OCI-LY1 (cell line): ENCODE data around the gene KCTD4.

ENCODE experiments used
- H2AFZ ChIP-seq: fragments of 200-600 bp; sonication (generic), shearing (Covaris generic); 2 replicates; pipeline ENCODE4 v1.6.0; 2014; ENCODE audit warnings: antibody characterized with exemption, mild to moderate bottlenecking, low read length
- H3F3A ChIP-seq: fragments of 200-600 bp; sonication (generic), shearing (Covaris generic); 2 replicates; pipeline ENCODE4 v1.6.0; 2014; ENCODE audit warnings: mild to moderate bottlenecking, antibody characterized with exemption, low read length, moderate library complexity; ENCODE audit not compliant: insufficient read depth
- H3K27ac ChIP-seq: fragments of 200-600 bp; sonication (generic); 2 replicates; pipeline ENCODE4 v1.5.1; 2014; ENCODE audit warnings: low read length, mixed run types, mild to moderate bottlenecking, low read depth; ENCODE audit not compliant: poor library complexity, severe bottlenecking
- H3K27me3 ChIP-seq: fragments of 200-600 bp; sonication (generic); 2 replicates; pipeline ENCODE4 v1.6.0; 2014; ENCODE audit warnings: antibody characterized with exemption, mild to moderate bottlenecking, low read length, moderate library complexity; ENCODE audit not compliant: insufficient read depth
- H3K36me3 ChIP-seq: fragments of 200-600 bp; sonication (generic); 2 replicates; pipeline ENCODE4 v1.6.1; 2014; ENCODE audit warnings: mild to moderate bottlenecking, antibody characterized with exemption, low read length, moderate library complexity, mixed read lengths; ENCODE audit not compliant: insufficient read depth
- H3K4me1 ChIP-seq: fragments of 200-600 bp; sonication (generic); 2 replicates; pipeline ENCODE4 v1.5.1; 2014; ENCODE audit warnings: mild to moderate bottlenecking, low read length, moderate library complexity; ENCODE audit not compliant: insufficient read depth, severe bottlenecking
- H3K4me2 ChIP-seq: fragments of 200-600 bp; sonication (generic), shearing (Covaris generic); 2 replicates; pipeline ENCODE4 v1.6.1; 2014; ENCODE audit warnings: low read length
- H3K4me3 ChIP-seq: fragments of 200-600 bp; sonication (generic); 2 replicates; pipeline ENCODE4 v1.5.1; 2014; ENCODE audit warnings: low read length, low read depth, mild to moderate bottlenecking, mixed read lengths; ENCODE audit not compliant: poor library complexity, severe bottlenecking
- H3K79me2 ChIP-seq: fragments of 200-600 bp; shearing (Covaris generic); 2 replicates; pipeline ENCODE4 v1.6.1; 2016; ENCODE audit warnings: mixed run types, low read length, mixed read lengths; ENCODE audit not compliant: insufficient read depth
- H3K9ac ChIP-seq: fragments of 200-600 bp; sonication (generic), shearing (Covaris generic); 2 replicates; pipeline ENCODE4 v1.6.1; 2014; ENCODE audit warnings: mild to moderate bottlenecking, low read length, mixed read lengths
- H3K9me2 ChIP-seq: fragments of 200-600 bp; sonication (generic), shearing (Covaris generic); 2 replicates; pipeline ENCODE4 v1.6.1; 2014; ENCODE audit warnings: low read depth, mild to moderate bottlenecking, low read length, mixed read lengths
- H3K9me3 ChIP-seq: fragments of 200-600 bp; shearing (Covaris generic); 2 replicates; pipeline ENCODE4 v1.6.1; 2014; ENCODE audit warnings: low read length, mixed read lengths
- H4K20me1 ChIP-seq: fragments of 200-600 bp; sonication (generic), shearing (Covaris generic); 2 replicates; pipeline ENCODE4 v1.6.0; 2016; ENCODE audit warnings: mild to moderate bottlenecking, low read length; ENCODE audit not compliant: insufficient read depth
- EZH2 ChIP-seq: fragments of 200-600 bp; sonication (generic), shearing (Covaris generic); IDR thresholded peaks from 2 replicates; pipeline ENCODE4 v1.8.0; 2017; ENCODE audit warnings: borderline replicate concordance, mixed run types, mild to moderate bottlenecking, antibody characterized with exemption, low read length, moderate library complexity, mixed read lengths
- TF ChIP-seq, protein P1 (sequence below): fragments of 200-600 bp; sonication (generic), shearing (Covaris generic); IDR thresholded peaks from 2 replicates; pipeline ENCODE4 v1.5.1; 2017; ENCODE audit warnings: mild to moderate bottlenecking, antibody characterized with exemption, low read length, moderate library complexity, mixed read lengths

The KCTD4 gene

GRCh38 chr13:45156565-45157361, 44.1 kb downstream of the KCTD4 start:
- no peak overlapping the region for H2AFZ ChIP-seq
- H3K9ac ChIP-seq: no peak overlapping the region
- H4K20me1 ChIP-seq: no peaks in the 10 kb centered on the region
- H3K4me3 ChIP-seq: no peak overlapping the region
- no peaks in the 10 kb centered on the region for H3K79me2 ChIP-seq
- TF ChIP-seq, protein P1, sequence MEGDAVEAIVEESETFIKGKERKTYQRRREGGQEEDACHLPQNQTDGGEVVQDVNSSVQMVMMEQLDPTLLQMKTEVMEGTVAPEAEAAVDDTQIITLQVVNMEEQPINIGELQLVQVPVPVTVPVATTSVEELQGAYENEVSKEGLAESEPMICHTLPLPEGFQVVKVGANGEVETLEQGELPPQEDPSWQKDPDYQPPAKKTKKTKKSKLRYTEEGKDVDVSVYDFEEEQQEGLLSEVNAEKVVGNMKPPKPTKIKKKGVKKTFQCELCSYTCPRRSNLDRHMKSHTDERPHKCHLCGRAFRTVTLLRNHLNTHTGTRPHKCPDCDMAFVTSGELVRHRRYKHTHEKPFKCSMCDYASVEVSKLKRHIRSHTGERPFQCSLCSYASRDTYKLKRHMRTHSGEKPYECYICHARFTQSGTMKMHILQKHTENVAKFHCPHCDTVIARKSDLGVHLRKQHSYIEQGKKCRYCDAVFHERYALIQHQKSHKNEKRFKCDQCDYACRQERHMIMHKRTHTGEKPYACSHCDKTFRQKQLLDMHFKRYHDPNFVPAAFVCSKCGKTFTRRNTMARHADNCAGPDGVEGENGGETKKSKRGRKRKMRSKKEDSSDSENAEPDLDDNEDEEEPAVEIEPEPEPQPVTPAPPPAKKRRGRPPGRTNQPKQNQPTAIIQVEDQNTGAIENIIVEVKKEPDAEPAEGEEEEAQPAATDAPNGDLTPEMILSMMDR: no peak
- TF ChIP-seq EZH2: no peak
- no peaks in the 10 kb centered on the region for H3F3A ChIP-seq
- no peaks in the 10 kb centered on the region for H3K9me2 ChIP-seq
- H3K4me1 ChIP-seq: no peaks in the 10 kb centered on the region
- H3K4me2 ChIP-seq: no peak overlapping the region
- H3K27ac ChIP-seq: no peak overlapping the region
- no peaks in the 10 kb centered on the region for H3K27me3 ChIP-seq
- 0 out of 2 replicates have a peak, but pooled peaks cover 3% of the 10 kb centered on the region for H3K9me3 ChIP-seq
- H3K36me3 ChIP-seq: peaks cover 66% of the 10 kb centered on the region

GRCh38 chr13:45149964-45150363, 50.9 kb downstream of the KCTD4 start:
- H3K36me3 ChIP-seq: peaks cover 26% of the 10 kb centered on the region; the same call in 1 of the 2 replicates

DNA sequence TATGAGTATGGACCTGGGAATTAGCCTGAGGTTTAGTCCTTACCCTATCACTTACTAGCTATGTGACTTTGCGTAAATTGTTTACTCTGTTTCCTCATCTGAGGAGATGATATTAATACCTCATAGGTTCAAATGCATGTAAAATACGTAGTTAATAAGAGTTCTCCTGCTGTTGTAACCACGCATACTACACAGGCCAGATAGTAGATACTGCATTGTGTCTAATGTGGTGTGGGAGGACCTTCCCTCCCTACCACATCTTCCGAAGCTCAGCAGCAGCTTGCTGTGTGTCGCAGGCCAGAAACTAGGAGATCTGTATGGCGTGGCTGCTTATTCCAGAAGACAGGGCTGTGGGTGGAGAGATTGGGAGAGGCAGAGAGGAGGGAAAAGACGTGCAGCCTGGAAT, 57.5 kb downstream of the KCTD4 start:
- Histone ChIP-seq H3K36me3 (peaks cover 44% of the 10 kb centered on the region), H3K27ac (no peak overlapping the region), H3F3A (no peaks in the 10 kb centered on the region), H3K27me3 (no peaks in the 10 kb centered on the region), H3K9ac (no peak overlapping the region), H3K9me2 (no peaks in the 10 kb centered on the region), H2AFZ (no peak overlapping the region), H3K79me2 (peaks cover 36% of the 10 kb centered on the region; the same call in 1 of the 2 replicates), H3K4me3 (no peak overlapping the region), H3K4me1 (no peaks in the 10 kb centered on the region), H3K9me3 (no peaks in the 10 kb centered on the region), H3K4me2 (no peak overlapping the region), H4K20me1 (no peaks in the 10 kb centered on the region)
- TF ChIP-seq, protein P1: no peak
- no peak for TF ChIP-seq EZH2

More at GRCh38 chr13:45149964-45150363, 50.9 kb downstream of the KCTD4 start:
- H3K9ac ChIP-seq: no peak overlapping the region
- no peaks in the 10 kb centered on the region for H3K9me3 ChIP-seq
- no peak for TF ChIP-seq EZH2
- TF ChIP-seq, protein P1: no peak
- H3F3A ChIP-seq: no peaks in the 10 kb centered on the region
- H4K20me1 ChIP-seq: no peaks in the 10 kb centered on the region
- no peak overlapping the region for H3K4me3 ChIP-seq
- H3K4me1 ChIP-seq: no peaks in the 10 kb centered on the region
- no peaks in the 10 kb centered on the region for H3K27me3 ChIP-seq
- 0 out of 2 replicates have a peak, but pooled peaks cover 15% of the 10 kb centered on the region for H3K79me2 ChIP-seq
- H3K27ac ChIP-seq: no peak overlapping the region
- no peak overlapping the region for H3K4me2 ChIP-seq
- H2AFZ ChIP-seq: no peak overlapping the region
- no peaks in the 10 kb centered on the region for H3K9me2 ChIP-seq
